Measurements from ENCODE around the gene EP300. TPM values are rescaled to one million over a fixed set of nuclear protein-coding genes. Genes with fewer than 3 reads are reported as not detected.

The EP300 gene
- polyA plus RNA-seq, 1 donor from 2014 or later = 13.9 TPM

- Histone ChIP-seq H3K9me3 (ENCODE audit: low read length) (no peaks in the 10 kb centered on the region), H3F3A (ENCODE audit: insufficient read depth, low read length, poor library complexity, severe bottlenecking) (no peaks in the 10 kb centered on the region), H2AFZ (ENCODE audit: low read depth, low read length) (no peak overlapping the region), H4K20me1 (ENCODE audit: insufficient read depth) (no peaks in the 10 kb centered on the region), H3K4me2 (ENCODE audit: low read length) (no peak overlapping the region), H3K27me3 (ENCODE audit: insufficient read depth, low read depth, low read length) (no peaks in the 10 kb centered on the region), H3K9me2 (ENCODE audit: insufficient read depth, low read length) (no peaks in the 10 kb centered on the region), H3K36me3 (ENCODE audit: insufficient read depth, low read length) (no peaks in the 10 kb centered on the region), H3K27ac (ENCODE audit: low read length) (no peak overlapping the region), H3K79me2 (replicated peaks; ENCODE audit: insufficient read depth, low read length) (no peaks in the 10 kb centered on the region), H3K9ac (ENCODE audit: low read length) (no peak overlapping the region), H3K4me3 (ENCODE audit: low read length) (no peak overlapping the region)
- no peak for TF ChIP-seq TAF1 (IDR thresholded peaks at IDR 0.05; ENCODE audit: low read depth)
Observed at GRCh38 chr22:41070665-41071331, 21.6 kb upstream of the EP300 start.

- Histone ChIP-seq H3F3A (ENCODE audit: insufficient read depth, low read length, poor library complexity, severe bottlenecking) (no peaks in the 10 kb centered on the region), H3K27ac (ENCODE audit: low read length) (no peak overlapping the region), H3K9ac (ENCODE audit: low read length) (no peak overlapping the region), H2AFZ (ENCODE audit: low read depth, low read length) (no peak overlapping the region), H3K9me2 (ENCODE audit: insufficient read depth, low read length) (no peaks in the 10 kb centered on the region), H3K27me3 (ENCODE audit: insufficient read depth, low read depth, low read length) (no peaks in the 10 kb centered on the region), H3K4me2 (ENCODE audit: low read length) (no peak overlapping the region), H3K9me3 (ENCODE audit: low read length) (no peaks in the 10 kb centered on the region), H3K79me2 (replicated peaks; ENCODE audit: insufficient read depth, low read length) (no peaks in the 10 kb centered on the region), H3K36me3 (ENCODE audit: insufficient read depth, low read length) (no peaks in the 10 kb centered on the region), H3K4me3 (ENCODE audit: low read length) (no peak overlapping the region), H4K20me1 (ENCODE audit: insufficient read depth) (no peaks in the 10 kb centered on the region)
- TF ChIP-seq EZH2 (IDR thresholded peaks at IDR 0.05; ENCODE audit: borderline replicate concordance, insufficient read depth, low read length, poor library complexity, severe bottlenecking) (no peak), EP300 (conservative IDR thresholded peaks at IDR 0.05; ENCODE audit: poor library complexity, severe bottlenecking) (no peak), TAF1 (IDR thresholded peaks at IDR 0.05; ENCODE audit: low read depth) (no peak), REST (IDR thresholded peaks at IDR 0.05; ENCODE audit: borderline replicate concordance) (no peak), CTCF (IDR thresholded peaks at IDR 0.05; ENCODE audit: poor library complexity, severe bottlenecking) (no peak), MXI1 (conservative IDR thresholded peaks at IDR 0.05; ENCODE audit: poor library complexity, severe bottlenecking) (no peak), POLR2AphosphoS5 (IDR thresholded peaks at IDR 0.05) (no peak), SMC3 (conservative IDR thresholded peaks at IDR 0.05; ENCODE audit: poor library complexity) (no peak), RAD21 (conservative IDR thresholded peaks at IDR 0.05) (no peak)
Observed at GRCh38 chr22:41074061-41074460, 18.3 kb upstream of the EP300 start.
